Endothelial cell of umbilical vein (primary cell): ENCODE data around the gene COL5A1. TPM values are rescaled to one million over a fixed set of nuclear protein-coding genes. Genes with fewer than 3 reads are reported as not detected.

Source experiments
- BruUV-seq: library from RNA; stranded (reverse); fragments of 400-500 nt; replicated peaks from 2 replicates; lab custom pipeline; 2021; lab: Mats Ljungman, UMichigan
- CTCF ChIA-PET: fragments of 300-600, 350-600 bp; sonication (Branson Sonifier 250); formaldehyde crosslinking; loops from one replicate; lab custom pipeline; 2021; ENCODE audit warnings: antibody characterized with exemption, inconsistent platforms; lab: Charles Lee
- POLR2A ChIA-PET: fragments of 300-600, 350-600 bp; sonication (Branson Sonifier 250); formaldehyde crosslinking; loops from one replicate; lab custom pipeline; 2021; ENCODE audit warnings: antibody characterized with exemption, inconsistent platforms; lab: Charles Lee
- DNase-seq: peaks from one replicate; pipeline ENCODE4 v3.0.0-alpha.2; 2011; ENCODE audit warnings: low read depth, low spot score
- FAIRE-seq: peaks from 2 replicates; lab custom pipeline; 2011; peaks lifted over from hg19 to GRCh38; lab: Jason Lieb, UNC
- H2AFZ ChIP-seq: 2 replicates; pipeline ENCODE4 v1.6.0; 2012; ENCODE audit warnings: low read depth, low read length, control low read depth, inconsistent platforms
- H3K27ac ChIP-seq: 2 replicates; pipeline ENCODE4 v1.5.1; 2011; ENCODE audit warnings: low read depth, mild to moderate bottlenecking, control low read depth, low read length, moderate library complexity; ENCODE audit not compliant: insufficient read depth
- H3K27me3 ChIP-seq, 2 experiments: 2 replicates each; pipeline versions ENCODE4 v1.6.0 to v1.6.1; 2011; ENCODE audit warnings: low read length in 2 of 2, mixed read lengths in 1 of 2; ENCODE audit not compliant: control insufficient read depth in 2 of 2, insufficient read depth in 2 of 2
- H3K36me3 ChIP-seq, 2 experiments: 2 replicates in 1 of 2; 3 replicates in 1 of 2; pipeline ENCODE4 v1.5.1; 2011; ENCODE audit warnings: low read length in 2 of 2, mild to moderate bottlenecking in 1 of 2, moderate library complexity in 1 of 2; ENCODE audit not compliant: control insufficient read depth in 2 of 2, insufficient read depth in 2 of 2; ENCODE audit errors: extremely low read depth in 1 of 2
- H3K4me1 ChIP-seq: 3 replicates; pipeline ENCODE4 v1.5.1; 2011; ENCODE audit warnings: mild to moderate bottlenecking, low read length; ENCODE audit not compliant: control insufficient read depth, insufficient read depth; ENCODE audit errors: extremely low read depth
- H3K4me2 ChIP-seq: 2 replicates; pipeline ENCODE4 v1.6.1; 2011; ENCODE audit warnings: low read length, control low read depth, mixed read lengths; ENCODE audit not compliant: insufficient read depth
- H3K4me3 ChIP-seq, 3 experiments: fragments of 200-600 bp in 1 of 3; sonication (generic), shearing (Covaris generic) in 1 of 3; replicated peaks in 1 of 3; 2 replicates each; pipeline ENCODE4 v1.5.1; 2011 to 2016; ENCODE audit warnings: control low read depth in 3 of 3, low read length in 3 of 3, mild to moderate bottlenecking in 2 of 3, inconsistent platforms in 1 of 3, low read depth in 1 of 3, moderate library complexity in 1 of 3; ENCODE audit not compliant: insufficient read depth in 1 of 3
- H3K79me2 ChIP-seq: 2 replicates; pipeline ENCODE4 v1.6.0; 2012; ENCODE audit warnings: low read length, inconsistent platforms; ENCODE audit not compliant: control insufficient read depth, insufficient read depth
- H3K9ac ChIP-seq: replicated peaks from 2 replicates; pipeline ENCODE3; 2011; ENCODE audit warnings: low read length, control low read depth; ENCODE audit not compliant: insufficient read depth; ENCODE audit errors: extremely low read depth
- H3K9me1 ChIP-seq: replicated peaks from 3 replicates; pipeline ENCODE4 v1.6.0; 2011; ENCODE audit warnings: mild to moderate bottlenecking, low read length; ENCODE audit not compliant: control insufficient read depth, insufficient read depth; ENCODE audit errors: extremely low read depth
- H3K9me3 ChIP-seq: replicated peaks from 2 replicates; pipeline ENCODE4 v1.5.1; 2012; ENCODE audit warnings: low read length, inconsistent platforms; ENCODE audit not compliant: control insufficient read depth, insufficient read depth
- H4K20me1 ChIP-seq: replicated peaks from 2 replicates; pipeline ENCODE3; 2011; ENCODE audit warnings: mild to moderate bottlenecking, low read length; ENCODE audit not compliant: control insufficient read depth, insufficient read depth; ENCODE audit errors: extremely low read depth
- EZH2 ChIP-seq: IDR thresholded peaks from 2 replicates; pipeline ENCODE4 v1.6.1; 2012; ENCODE audit warnings: borderline replicate concordance, low read depth, mild to moderate bottlenecking, moderate library complexity, low read length, inconsistent platforms; ENCODE audit not compliant: severe bottlenecking
- FOS ChIP-seq: IDR thresholded peaks from 2 replicates; pipeline ENCODE4 v1.6.1; 2011; ENCODE audit warnings: mild to moderate bottlenecking, low read length, moderate library complexity, borderline replicate concordance; ENCODE audit not compliant: insufficient read depth
- GATA2 ChIP-seq: IDR thresholded peaks from 2 replicates; pipeline ENCODE4 v1.7.0; 2011; ENCODE audit warnings: low read depth, mild to moderate bottlenecking, moderate library complexity, mixed read lengths, low read length; ENCODE audit not compliant: insufficient read length, insufficient read depth
- JUN ChIP-seq: IDR thresholded peaks from 2 replicates; pipeline ENCODE4 v1.6.1; 2011; ENCODE audit warnings: borderline replicate concordance, low read depth; ENCODE audit not compliant: insufficient read length, insufficient read depth
- MYC ChIP-seq: IDR thresholded peaks from one replicate; pipeline ENCODE4 v1.6.1; 2011; ENCODE audit warnings: mild to moderate bottlenecking, low read depth, low read length
- POLR2A ChIP-seq: IDR thresholded peaks from 2 replicates; pipeline ENCODE4 v1.6.1; 2012; ENCODE audit warnings: low read depth, mild to moderate bottlenecking, control low read depth, low read length
- POLR2AphosphoS5 ChIP-seq: IDR thresholded peaks from 2 replicates; pipeline ENCODE4 v1.6.1; 2012; ENCODE audit warnings: low read depth, mild to moderate bottlenecking, control low read depth, low read length, moderate library complexity; ENCODE audit not compliant: insufficient read depth
- dilution Hi-C: fragments of 300-500 bp; cut with MboI; formaldehyde crosslinking; loops from one replicate; pipeline ENCODE4 v1.15.0; 2019; ENCODE audit warnings: low sequenced_read_pairs; ENCODE audit not compliant: extremely low pct_ligation_motif_present
- intact Hi-C: fragments of 100-400 bp; cut with micrococcal nuclease; formaldehyde crosslinking; loops from one replicate; pipeline ENCODE4 v1.10.0; 2022
- polyA plus RNA-seq, 4 experiments: library from polyadenylated mRNA; depleted of rRNA in 3 of 4; stranded (reverse) in 3 of 4; unstranded in 1 of 4; fragments of >200 nt; gene quantifications; 2 replicates each; pipeline versions ENCODE4 v1.2.1 to v1.2.3, GENCODE V29; 2011 to 2012; ENCODE audit warnings: missing spikeins in 1 of 4
- total RNA-seq: library from RNA; stranded (reverse); gene quantifications from 2 replicates; pipeline ENCODE4 v1.2.3, GENCODE V29; 2021
- TF ChIP-seq, protein P1 (sequence below), 2 donors: IDR thresholded peaks; 1 replicate in 1 of 2; 2 replicates in 1 of 2; pipeline ENCODE4 v1.5.1; 2011; ENCODE audit warnings: low read length in 2 of 2, mild to moderate bottlenecking in 2 of 2, moderate library complexity in 2 of 2, control low read depth in 1 of 2, inconsistent platforms in 1 of 2, low read depth in 1 of 2; ENCODE audit not compliant: insufficient read depth in 1 of 2; ENCODE audit errors: extremely low read depth in 1 of 2

Gene COL5A1
- total and polyA plus RNA-seq, 2 donors (not counting 3 experiments of a cell fraction or from before 2014, with no cell fraction given): 97.4 to 175 TPM

DNA sequence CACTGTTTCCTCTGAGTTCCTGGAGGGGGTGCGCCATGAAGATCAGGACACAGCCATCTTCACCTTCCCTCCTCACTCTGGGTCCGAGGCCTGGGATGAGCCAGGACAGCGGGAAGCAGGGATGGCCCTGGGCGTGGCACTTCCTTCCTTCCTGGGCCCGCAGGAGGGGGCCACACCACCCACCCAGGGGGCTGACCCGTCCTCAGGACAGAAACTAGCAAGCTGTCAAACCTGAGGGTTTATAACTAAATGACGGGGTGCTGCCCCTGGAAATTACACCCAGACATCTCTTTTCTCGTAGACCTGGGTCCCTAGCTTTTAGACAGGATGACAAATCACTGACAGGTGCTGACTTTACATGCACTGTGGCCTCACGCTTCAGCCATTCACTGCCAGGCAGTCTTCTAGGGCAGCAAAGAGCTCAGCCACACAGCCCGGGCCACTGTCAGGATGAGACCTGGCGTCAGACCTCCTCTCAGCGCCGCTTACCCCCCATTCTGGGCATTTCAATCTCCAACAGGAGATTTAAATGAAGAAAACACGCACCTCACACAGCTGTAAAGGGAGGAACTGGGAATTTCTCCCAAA is 247.1 kb downstream of the COL5A1 start:
- dilution Hi-C loops (no loop called here), intact Hi-C loops (no loop called here)
- H3K4me3 ChIP-seq: no peak overlapping the region
- H3K79me2 ChIP-seq: no peaks in the 10 kb centered on the region
- ChIA-PET CTCF (interaction anchor here (1.3 kb wide), 1 partner anchor 10 kb away, joined by 3 read pairs; no protein-coding TSS in a partner anchor), POLR2A (no interaction called here)
- peaks cover 0 to 2% of the 10 kb centered on the region in 2 experiments for H3K27me3 ChIP-seq
- no peaks in the 10 kb centered on the region for H3K9me3 ChIP-seq
- no TSS peak for BruUV-seq
- no peak for DNase-seq
- H3K4me1 ChIP-seq: no peaks in the 10 kb centered on the region
- no peak overlapping the region for H2AFZ ChIP-seq
- TF ChIP-seq JUN: no peak
- no peak for TF ChIP-seq GATA2
- TF ChIP-seq FOS: no peak
- TF ChIP-seq, protein P1, sequence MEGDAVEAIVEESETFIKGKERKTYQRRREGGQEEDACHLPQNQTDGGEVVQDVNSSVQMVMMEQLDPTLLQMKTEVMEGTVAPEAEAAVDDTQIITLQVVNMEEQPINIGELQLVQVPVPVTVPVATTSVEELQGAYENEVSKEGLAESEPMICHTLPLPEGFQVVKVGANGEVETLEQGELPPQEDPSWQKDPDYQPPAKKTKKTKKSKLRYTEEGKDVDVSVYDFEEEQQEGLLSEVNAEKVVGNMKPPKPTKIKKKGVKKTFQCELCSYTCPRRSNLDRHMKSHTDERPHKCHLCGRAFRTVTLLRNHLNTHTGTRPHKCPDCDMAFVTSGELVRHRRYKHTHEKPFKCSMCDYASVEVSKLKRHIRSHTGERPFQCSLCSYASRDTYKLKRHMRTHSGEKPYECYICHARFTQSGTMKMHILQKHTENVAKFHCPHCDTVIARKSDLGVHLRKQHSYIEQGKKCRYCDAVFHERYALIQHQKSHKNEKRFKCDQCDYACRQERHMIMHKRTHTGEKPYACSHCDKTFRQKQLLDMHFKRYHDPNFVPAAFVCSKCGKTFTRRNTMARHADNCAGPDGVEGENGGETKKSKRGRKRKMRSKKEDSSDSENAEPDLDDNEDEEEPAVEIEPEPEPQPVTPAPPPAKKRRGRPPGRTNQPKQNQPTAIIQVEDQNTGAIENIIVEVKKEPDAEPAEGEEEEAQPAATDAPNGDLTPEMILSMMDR (IDR thresholded peaks at IDR 0.05; ENCODE audit: extremely low read depth in 1 of 2, insufficient read depth in 1 of 2, low read depth in 1 of 2, low read length in 2 of 2): no peak
- no peak for TF ChIP-seq MYC
- TF ChIP-seq EZH2: no peak
- no peak for TF ChIP-seq POLR2AphosphoS5
- TF ChIP-seq POLR2A: no peak
- H3K27ac ChIP-seq: no peak overlapping the region
- no peak overlapping the region for H3K9ac ChIP-seq
- FAIRE-seq: no peak
- no peaks in the 10 kb centered on the region for H3K9me1 ChIP-seq
- H4K20me1 ChIP-seq: no peaks in the 10 kb centered on the region
- H3K36me3 ChIP-seq: no peaks in the 10 kb centered on the region
- no peak overlapping the region for H3K4me2 ChIP-seq
